ENCODE data around the gene NECAB2. TPM values are rescaled to one million over a fixed set of nuclear protein-coding genes. Genes with fewer than 3 reads are reported as not detected.

NECAB2 gene
- total and polyA plus RNA-seq, 4 donors = 0.10 to 0.57 (median 0.39) TPM

GRCh38 chr16:83968891-83969649 lies 1.0 kb downstream of the NECAB2 start:
- H3K27ac ChIP-seq (ENCODE audit: low read depth in 1 of 2, low read length in 1 of 2) = no peak overlapping the region
- TF ChIP-seq CTCF (IDR thresholded peaks at IDR 0.05; ENCODE audit: control extremely low read depth, extremely low read depth) = no peak
- ATAC-seq (ENCODE audit: insufficient read depth, low FRiP score) = no peak
- H3K4me1 ChIP-seq (ENCODE audit: control insufficient read depth in 5 of 5, insufficient read depth in 5 of 5, low read length in 5 of 5) = no peaks in the 10 kb centered on the region
- no peak overlapping the region for H3K4me3 ChIP-seq
- no peak for DNase-seq
- no peaks in the 10 kb centered on the region for H3K9me3 ChIP-seq (ENCODE audit: control insufficient read depth in 4 of 4, insufficient read depth in 3 of 4, low read length in 3 of 4)
- H3K36me3 ChIP-seq (ENCODE audit: control insufficient read depth in 4 of 4, insufficient read depth in 4 of 4, low read length in 4 of 4) = peaks cover 0 to 12% (median 0%) of the 10 kb centered on the region in 4 donors
- H3K27me3 ChIP-seq (ENCODE audit: control insufficient read depth in 3 of 3, insufficient read depth in 3 of 3, low read length in 2 of 3) = peaks cover 0 to 15% (median 7%) of the 10 kb centered on the region in 3 donors
- H3K9ac ChIP-seq (ENCODE audit: insufficient read depth in 1 of 2, low read length in 2 of 2) = no peak overlapping the region
- 7 to 12% methylated on average over 27 to 45 of the region's 45 CpGs for WGBS, 2 donors

DNA sequence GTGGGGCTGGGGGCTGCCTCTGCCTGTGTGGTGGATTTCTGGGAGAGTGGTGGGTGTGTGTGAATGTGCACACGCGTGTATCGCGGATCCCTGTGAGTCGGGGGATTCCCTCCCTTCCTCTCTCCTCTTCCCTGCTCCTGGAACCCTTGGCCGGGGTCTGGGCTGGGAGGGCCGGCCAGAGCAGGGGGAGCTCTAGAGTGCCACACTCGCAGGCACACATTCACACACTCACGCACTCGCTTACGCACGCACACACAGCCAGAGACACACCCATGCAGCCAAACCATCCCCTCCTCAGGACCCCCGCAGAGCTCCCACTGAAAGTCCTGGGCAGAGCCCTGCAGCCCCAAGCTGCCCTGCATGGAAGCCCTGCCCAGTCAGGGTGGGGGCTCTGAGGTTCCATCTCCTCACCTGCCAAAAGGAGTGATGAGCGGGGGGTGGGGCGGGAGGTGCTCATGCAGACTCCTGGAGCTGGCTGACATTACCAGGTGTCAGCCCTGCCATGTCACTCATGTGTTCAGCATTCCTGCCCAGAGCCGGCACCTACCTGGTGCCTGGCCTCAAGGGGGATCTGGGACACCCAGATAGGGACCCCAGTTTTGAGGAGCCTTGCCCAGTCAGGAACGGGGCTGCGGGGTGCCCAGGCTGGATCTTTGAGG lies 1.9 kb downstream of the NECAB2 start:
- H3K9ac ChIP-seq (ENCODE audit: insufficient read depth in 1 of 2, low read length in 2 of 2) = no peak overlapping the region
- no peaks in the 10 kb centered on the region for H3K9me3 ChIP-seq (ENCODE audit: control insufficient read depth in 4 of 4, insufficient read depth in 3 of 4, low read length in 3 of 4)
- 40 to 42% methylated on average over 18 of the region's 18 CpGs for WGBS, 2 donors
- H3K27ac ChIP-seq (ENCODE audit: low read depth in 1 of 2, low read length in 1 of 2) = no peak overlapping the region
- no peak for TF ChIP-seq CTCF (IDR thresholded peaks at IDR 0.05; ENCODE audit: control extremely low read depth, extremely low read depth)
- H3K4me1 ChIP-seq (ENCODE audit: control insufficient read depth in 5 of 5, insufficient read depth in 5 of 5, low read length in 5 of 5) = no peaks in the 10 kb centered on the region
- ATAC-seq (ENCODE audit: insufficient read depth, low FRiP score) (no peak), DNase-seq (no peak)
- no peak overlapping the region for H3K4me3 ChIP-seq
- peaks cover 0 to 15% (median 7%) of the 10 kb centered on the region in 3 donors for H3K27me3 ChIP-seq (ENCODE audit: control insufficient read depth in 3 of 3, insufficient read depth in 3 of 3, low read length in 2 of 3)
- H3K36me3 ChIP-seq (ENCODE audit: control insufficient read depth in 4 of 4, insufficient read depth in 4 of 4, low read length in 4 of 4) = peaks cover 0 to 11% (median 0%) of the 10 kb centered on the region in 4 donors

- no peak for ATAC-seq (ENCODE audit: insufficient read depth, low FRiP score)
- DNase-seq = no peak
- Histone ChIP-seq H3K9me3 (ENCODE audit: control insufficient read depth in 4 of 4, insufficient read depth in 3 of 4, low read length in 3 of 4) (no peaks in the 10 kb centered on the region), H3K27me3 (ENCODE audit: control insufficient read depth in 3 of 3, insufficient read depth in 3 of 3, low read length in 2 of 3) (peaks cover 0 to 15% (median 7%) of the 10 kb centered on the region in 3 donors), H3K27ac (ENCODE audit: low read depth in 1 of 2, low read length in 1 of 2) (no peak overlapping the region), H3K4me3 (no peak overlapping the region), H3K36me3 (ENCODE audit: control insufficient read depth in 4 of 4, insufficient read depth in 4 of 4, low read length in 4 of 4) (peaks cover 0 to 6% (median 0%) of the 10 kb centered on the region in 4 donors), H3K9ac (ENCODE audit: insufficient read depth in 1 of 2, low read length in 2 of 2) (no peak overlapping the region), H3K4me1 (ENCODE audit: control insufficient read depth in 5 of 5, insufficient read depth in 5 of 5, low read length in 5 of 5) (no peaks in the 10 kb centered on the region)
- WGBS, 2 donors = 74 to 83% methylated on average over 6 of the region's 6 CpGs
- no peak for TF ChIP-seq CTCF (IDR thresholded peaks at IDR 0.05; ENCODE audit: control extremely low read depth, extremely low read depth)
Observed at GRCh38 chr16:83970430-83970815, 2.4 kb downstream of the NECAB2 start.

Measured in lung (tissue), 12 donors.